HG02588 (cell line): ENCODE measurements around the gene ARID3B.

Experiments
- ATAC-seq: cut with Tn5 transposase; IDR thresholded peaks from one replicate; pipeline ENCODE4 v1.9.1; 2021; ENCODE audit warnings: mild to moderate bottlenecking, moderate library complexity; ENCODE audit not compliant: unreplicated experiment

Gene ARID3B

DNA sequence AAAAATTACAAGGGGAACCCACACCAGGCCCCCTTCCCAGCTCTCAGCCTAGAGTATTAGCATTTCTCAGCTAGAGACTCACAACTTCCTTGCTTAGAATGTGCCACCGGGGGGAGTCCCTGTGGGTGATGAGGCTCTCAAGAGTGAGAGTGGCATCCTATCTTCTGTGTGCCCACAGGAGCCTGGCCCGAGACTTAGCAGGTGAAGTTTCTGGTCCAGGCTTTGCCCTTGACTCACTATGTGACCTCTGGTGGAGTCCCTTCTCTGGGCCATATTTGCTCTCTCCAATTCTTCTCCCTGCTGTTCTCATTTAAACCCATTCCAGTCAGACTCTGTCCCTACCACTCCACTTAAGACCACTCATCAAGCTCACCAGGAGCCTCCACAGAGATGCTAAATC lies 92.8 kb downstream of the ARID3B start:
- no peak for ATAC-seq

DNA sequence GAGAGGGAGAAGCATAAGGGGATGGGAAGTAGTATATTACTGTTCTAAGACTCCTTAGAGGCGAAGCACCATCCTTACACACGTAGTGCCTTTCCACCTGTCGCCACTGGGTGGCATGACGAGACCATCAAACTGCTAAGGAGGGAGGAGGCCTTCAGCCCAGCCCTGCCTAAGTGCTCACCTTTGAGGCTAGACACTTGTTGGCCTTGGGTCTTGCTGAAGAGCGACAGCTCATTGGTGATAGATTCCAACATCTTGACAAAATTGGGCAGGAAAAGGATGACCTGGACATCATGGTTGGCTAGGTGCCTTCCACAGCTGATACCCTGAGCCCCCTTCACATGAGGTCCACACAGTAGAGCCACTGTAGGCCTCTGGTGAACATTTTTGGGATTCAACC lies 94.2 kb downstream of the ARID3B start:
- no peak for ATAC-seq

DNA sequence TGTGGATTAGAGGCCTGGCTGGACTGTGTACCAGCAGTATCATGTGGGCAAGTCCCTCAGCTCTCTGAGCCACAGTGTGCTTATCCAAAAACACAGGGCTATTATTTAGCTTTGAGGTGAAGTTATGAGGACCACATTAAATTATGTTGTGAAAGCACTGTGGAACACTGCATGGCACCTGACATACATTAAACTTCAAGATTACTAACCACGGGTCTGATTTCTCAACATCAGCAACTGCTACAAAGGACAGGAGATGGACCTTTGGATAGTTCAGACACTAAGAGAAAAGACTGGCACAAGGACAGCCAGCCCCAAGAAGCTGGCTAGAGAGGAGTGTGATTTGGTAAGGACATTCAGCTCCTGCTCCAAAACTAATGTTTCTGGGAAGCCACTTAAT lies 96.0 kb downstream of the ARID3B start:
- ATAC-seq = no peak

DNA sequence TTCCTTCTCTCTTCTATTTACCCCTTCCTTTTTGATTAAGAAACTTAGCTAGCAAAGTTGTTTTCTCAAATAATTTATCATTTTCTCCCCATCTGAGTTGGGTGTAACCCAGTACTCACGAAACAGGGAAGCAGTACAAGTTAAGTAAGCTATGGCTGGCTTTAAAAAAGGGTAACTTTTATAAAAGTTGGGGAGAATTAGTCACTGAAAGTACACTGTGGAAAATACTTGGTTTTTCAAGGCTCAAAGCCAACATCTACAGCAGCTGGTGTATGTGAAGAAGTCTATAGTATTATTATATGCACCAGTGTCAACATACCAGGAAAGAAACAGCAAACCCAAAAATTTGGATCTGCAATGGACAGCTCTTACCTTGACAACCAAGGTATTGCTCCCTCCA lies 100.1 kb downstream of the ARID3B start:
- ATAC-seq = no peak

DNA sequence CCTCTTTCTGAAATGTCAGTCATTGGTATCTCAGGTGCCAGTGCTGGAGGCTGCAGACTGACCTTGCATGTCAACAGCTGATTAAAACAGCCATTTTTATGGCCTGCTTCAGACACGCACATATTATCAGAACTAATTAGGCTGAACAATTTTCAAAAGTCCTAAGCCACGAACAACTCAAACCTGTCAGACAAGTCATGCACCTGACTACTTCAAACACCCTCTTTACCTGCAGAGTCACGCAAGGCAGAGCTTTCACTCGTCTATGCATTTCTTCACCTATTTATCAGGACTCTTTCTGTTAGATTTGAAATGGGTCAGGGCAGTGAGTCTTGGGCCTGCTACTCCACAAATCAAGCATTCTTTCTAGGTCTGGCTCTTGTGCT lies 101.3 kb downstream of the ARID3B start:
- no peak for ATAC-seq

DNA sequence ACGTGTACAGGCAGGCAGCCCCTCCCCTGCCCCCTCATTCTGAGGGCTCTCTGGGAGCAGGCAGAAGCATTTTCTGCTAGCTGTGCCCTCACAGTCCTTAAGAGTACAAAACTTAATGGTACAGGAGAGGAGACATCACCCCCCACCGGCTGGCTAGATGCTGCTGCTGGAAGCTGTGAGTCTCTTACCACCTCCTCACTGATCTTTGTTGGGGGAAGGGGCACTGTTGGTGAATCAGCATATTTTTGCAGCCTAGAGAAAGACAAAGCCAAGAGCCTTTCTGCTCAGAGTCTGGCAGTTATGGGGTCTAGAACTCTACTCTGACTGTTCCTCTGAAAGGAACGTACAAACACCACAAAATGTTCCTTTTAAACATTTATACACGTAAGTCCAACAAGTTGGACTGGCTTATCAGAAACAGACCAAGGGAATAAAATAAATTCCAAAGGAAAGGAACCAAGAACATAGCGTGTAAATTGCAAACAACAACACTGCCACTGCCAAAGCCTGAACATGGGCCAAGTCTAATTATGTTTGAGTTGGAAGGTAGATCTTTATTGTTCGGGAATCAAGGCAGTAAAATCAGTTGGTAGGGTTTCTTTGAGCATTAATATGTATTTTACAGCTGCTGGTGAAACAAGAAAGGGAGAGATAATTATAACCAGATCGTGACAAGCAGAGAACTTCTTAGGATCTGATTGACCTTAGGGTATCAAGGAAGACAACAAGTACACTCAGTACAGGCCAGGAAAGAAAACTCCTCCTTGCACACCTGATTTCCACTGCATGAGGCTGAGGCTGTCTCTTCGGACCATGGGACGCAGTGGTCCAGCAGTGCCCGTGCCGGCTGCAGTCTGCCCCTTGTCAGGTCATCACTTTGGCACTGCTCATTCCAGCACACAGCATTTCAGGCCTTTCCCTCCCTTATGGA lies 102.0 kb downstream of the ARID3B start:
- ATAC-seq = no peak

DNA sequence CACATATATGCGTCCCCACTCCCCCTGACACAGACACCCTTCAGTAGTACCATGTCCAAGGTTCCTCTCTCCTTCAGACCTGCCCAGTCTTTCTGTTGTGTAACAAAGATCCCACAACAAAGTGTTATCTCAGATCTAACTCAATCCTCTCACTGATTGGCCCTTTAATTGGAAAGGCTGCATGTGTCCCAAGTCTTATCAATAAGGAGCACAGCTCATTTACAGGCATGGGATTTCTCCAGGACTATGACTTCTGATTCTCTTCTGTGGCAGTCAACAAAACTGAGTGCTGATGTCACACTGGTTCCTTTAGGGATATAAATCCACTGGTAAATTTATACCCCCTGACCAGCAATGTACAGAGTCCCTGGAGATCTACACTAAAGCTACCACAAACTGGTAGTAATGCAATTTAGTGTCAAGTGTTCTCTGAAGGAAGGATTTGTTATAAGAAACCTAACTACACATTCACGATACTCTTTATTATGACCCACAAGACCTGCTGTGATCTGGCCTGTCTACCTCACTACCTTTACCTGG lies 102.7 kb downstream of the ARID3B start:
- ATAC-seq = no peak

DNA sequence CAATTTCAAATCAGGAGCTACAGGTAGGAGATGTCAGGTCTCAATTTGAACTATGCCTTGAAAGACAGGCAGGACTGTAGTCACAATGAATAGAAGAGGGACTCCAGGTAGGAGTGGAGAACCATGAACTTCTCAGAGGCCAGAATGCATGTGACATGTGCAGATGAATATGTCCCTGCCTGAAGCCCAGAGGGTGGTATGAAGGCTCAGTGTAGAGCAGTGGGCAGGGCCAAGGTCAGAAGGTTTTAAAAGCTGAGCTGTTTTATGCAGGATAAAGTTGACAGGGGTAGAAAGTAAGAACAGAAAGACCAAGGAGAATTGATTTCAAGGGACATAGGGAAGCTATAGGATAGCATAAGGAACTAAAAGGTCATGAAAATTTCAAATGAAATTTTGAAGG lies 105.5 kb downstream of the ARID3B start:
- ATAC-seq = no peak
